ENCODE results near the gene ARVCF. TPM values are rescaled to one million over a fixed set of nuclear protein-coding genes. Genes with fewer than 3 reads are reported as not detected.

The ARVCF gene
- total and polyA plus RNA-seq, 9 of the 15 experiments (the other 6 are each of a cell fraction or from before 2014, with no cell fraction given): 0.03 to 97.4 (median 15.6) TPM

DNA sequence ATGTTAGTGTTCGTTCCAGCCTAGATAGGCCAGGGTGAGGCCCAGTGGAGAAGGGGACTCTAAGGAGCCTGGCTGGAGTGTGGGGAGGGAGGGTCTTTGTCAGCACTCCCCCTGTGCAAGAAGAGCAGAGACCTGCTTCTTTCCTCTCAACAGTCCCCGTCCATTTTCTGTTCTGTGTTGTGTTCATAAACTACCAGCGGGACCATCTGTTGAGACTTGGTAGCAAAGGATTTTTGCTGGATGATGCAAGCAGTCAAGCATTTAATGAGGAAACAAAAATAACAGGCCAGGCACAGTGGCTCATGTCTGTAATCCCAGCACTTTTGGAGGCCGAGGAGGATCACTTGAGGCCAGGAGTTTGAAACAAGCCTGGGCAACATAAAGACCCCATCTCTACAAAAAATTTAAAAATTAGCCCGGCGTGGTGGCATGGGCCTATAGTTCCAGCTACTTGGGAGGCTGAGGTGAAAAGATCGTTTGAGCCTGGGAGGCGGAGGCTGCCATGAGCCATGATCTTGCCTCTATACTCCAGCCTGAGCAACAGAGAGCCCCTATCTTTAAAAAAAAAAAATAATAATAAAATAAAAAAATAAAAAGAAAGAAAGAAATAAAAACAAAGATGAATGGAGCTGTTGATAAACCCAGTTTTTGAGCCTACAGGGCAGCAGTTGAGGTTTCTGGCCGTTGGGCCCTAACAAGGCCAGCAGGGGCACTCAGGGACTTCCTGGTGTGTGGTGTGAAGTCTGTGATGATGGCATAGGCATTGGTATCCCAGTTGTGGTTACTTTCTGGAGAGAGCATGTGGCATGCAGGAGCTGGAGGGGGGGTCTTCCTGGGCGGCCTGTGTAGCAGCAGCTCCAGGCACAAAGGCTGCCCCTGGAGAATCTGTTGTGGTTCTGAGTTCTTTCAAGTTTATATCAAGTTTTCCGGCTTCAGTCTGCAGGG lies 73.3 kb downstream of the ARVCF start (continued):
- TF ChIP-seq, protein P1, sequence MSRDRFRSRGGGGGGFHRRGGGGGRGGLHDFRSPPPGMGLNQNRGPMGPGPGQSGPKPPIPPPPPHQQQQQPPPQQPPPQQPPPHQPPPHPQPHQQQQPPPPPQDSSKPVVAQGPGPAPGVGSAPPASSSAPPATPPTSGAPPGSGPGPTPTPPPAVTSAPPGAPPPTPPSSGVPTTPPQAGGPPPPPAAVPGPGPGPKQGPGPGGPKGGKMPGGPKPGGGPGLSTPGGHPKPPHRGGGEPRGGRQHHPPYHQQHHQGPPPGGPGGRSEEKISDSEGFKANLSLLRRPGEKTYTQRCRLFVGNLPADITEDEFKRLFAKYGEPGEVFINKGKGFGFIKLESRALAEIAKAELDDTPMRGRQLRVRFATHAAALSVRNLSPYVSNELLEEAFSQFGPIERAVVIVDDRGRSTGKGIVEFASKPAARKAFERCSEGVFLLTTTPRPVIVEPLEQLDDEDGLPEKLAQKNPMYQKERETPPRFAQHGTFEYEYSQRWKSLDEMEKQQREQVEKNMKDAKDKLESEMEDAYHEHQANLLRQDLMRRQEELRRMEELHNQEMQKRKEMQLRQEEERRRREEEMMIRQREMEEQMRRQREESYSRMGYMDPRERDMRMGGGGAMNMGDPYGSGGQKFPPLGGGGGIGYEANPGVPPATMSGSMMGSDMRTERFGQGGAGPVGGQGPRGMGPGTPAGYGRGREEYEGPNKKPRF (IDR thresholded peaks at IDR 0.05; ENCODE audit: low read depth, low read length): no peak
- TF ChIP-seq PRMT5 (CRISPR knock-in tag; IDR thresholded peaks at IDR 0.05) (no peak), ZNF384 (IDR thresholded peaks at IDR 0.05; ENCODE audit: low read depth, low read length) (no peak), MAFK (IDR thresholded peaks at IDR 0.05; ENCODE audit: low read length) (peak; percentile 25; the same call in 1 of the 2 replicates), FUS (optimal IDR thresholded peaks at IDR 0.05; ENCODE audit: low read depth, low read length) (no peak), ZNF324 (CRISPR knock-in tag; IDR thresholded peaks at IDR 0.05) (peak; percentile 67), HOXB6 (CRISPR knock-in tag; IDR thresholded peaks at IDR 0.05; ENCODE audit: borderline replicate concordance) (no peak; the same call in 1 of the 2 replicates), ARID1B (IDR thresholded peaks at IDR 0.05) (no peak), TCFL5 (CRISPR knock-in tag; conservative IDR thresholded peaks at IDR 0.05) (peak; percentile 80; the same call in 1 of the 2 replicates), HMG20B (CRISPR knock-in tag; IDR thresholded peaks at IDR 0.05) (no peak), CCAR2 (IDR thresholded peaks at IDR 0.05; ENCODE audit: low read depth, low read length) (no peak), KDM4B (IDR thresholded peaks at IDR 0.05; ENCODE audit: borderline replicate concordance in 2 of 2, low read depth in 1 of 2) (no peak), SPI1 (IDR thresholded peaks at IDR 0.05; ENCODE audit: borderline replicate concordance, low read depth, low read length) (0 out of 2 replicates have a peak, but pooled peaks have one; percentile 49)
- TF ChIP-seq, protein P2, sequence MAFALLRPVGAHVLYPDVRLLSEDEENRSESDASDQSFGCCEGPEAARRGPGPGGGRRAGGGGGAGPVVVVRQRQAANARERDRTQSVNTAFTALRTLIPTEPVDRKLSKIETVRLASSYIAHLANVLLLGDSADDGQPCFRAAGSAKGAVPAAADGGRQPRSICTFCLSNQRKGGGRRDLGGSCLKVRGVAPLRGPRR (CRISPR knock-in tag; IDR thresholded peaks at IDR 0.05): peak; percentile 91
- TF ChIP-seq, protein P3, sequence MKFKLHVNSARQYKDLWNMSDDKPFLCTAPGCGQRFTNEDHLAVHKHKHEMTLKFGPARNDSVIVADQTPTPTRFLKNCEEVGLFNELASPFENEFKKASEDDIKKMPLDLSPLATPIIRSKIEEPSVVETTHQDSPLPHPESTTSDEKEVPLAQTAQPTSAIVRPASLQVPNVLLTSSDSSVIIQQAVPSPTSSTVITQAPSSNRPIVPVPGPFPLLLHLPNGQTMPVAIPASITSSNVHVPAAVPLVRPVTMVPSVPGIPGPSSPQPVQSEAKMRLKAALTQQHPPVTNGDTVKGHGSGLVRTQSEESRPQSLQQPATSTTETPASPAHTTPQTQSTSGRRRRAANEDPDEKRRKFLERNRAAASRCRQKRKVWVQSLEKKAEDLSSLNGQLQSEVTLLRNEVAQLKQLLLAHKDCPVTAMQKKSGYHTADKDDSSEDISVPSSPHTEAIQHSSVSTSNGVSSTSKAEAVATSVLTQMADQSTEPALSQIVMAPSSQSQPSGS (CRISPR knock-in tag; IDR thresholded peaks at IDR 0.05): no peak
- TF ChIP-seq, protein P4, sequence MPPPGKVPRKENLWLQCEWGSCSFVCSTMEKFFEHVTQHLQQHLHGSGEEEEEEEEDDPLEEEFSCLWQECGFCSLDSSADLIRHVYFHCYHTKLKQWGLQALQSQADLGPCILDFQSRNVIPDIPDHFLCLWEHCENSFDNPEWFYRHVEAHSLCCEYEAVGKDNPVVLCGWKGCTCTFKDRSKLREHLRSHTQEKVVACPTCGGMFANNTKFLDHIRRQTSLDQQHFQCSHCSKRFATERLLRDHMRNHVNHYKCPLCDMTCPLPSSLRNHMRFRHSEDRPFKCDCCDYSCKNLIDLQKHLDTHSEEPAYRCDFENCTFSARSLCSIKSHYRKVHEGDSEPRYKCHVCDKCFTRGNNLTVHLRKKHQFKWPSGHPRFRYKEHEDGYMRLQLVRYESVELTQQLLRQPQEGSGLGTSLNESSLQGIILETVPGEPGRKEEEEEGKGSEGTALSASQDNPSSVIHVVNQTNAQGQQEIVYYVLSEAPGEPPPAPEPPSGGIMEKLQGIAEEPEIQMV (tag; conservative IDR thresholded peaks at IDR 0.05; ENCODE audit: low read depth): 0 out of 2 replicates have a peak, but pooled peaks have one; percentile 20
- TF ChIP-seq, protein P5, sequence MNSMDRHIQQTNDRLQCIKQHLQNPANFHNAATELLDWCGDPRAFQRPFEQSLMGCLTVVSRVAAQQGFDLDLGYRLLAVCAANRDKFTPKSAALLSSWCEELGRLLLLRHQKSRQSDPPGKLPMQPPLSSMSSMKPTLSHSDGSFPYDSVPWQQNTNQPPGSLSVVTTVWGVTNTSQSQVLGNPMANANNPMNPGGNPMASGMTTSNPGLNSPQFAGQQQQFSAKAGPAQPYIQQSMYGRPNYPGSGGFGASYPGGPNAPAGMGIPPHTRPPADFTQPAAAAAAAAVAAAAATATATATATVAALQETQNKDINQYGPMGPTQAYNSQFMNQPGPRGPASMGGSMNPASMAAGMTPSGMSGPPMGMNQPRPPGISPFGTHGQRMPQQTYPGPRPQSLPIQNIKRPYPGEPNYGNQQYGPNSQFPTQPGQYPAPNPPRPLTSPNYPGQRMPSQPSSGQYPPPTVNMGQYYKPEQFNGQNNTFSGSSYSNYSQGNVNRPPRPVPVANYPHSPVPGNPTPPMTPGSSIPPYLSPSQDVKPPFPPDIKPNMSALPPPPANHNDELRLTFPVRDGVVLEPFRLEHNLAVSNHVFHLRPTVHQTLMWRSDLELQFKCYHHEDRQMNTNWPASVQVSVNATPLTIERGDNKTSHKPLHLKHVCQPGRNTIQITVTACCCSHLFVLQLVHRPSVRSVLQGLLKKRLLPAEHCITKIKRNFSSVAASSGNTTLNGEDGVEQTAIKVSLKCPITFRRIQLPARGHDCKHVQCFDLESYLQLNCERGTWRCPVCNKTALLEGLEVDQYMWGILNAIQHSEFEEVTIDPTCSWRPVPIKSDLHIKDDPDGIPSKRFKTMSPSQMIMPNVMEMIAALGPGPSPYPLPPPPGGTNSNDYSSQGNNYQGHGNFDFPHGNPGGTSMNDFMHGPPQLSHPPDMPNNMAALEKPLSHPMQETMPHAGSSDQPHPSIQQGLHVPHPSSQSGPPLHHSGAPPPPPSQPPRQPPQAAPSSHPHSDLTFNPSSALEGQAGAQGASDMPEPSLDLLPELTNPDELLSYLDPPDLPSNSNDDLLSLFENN (IDR thresholded peaks at IDR 0.05; ENCODE audit: low read depth in 2 of 2, low read length in 2 of 2): no peak

Data from K562 (cell line).